ENCODE data around the gene TNFRSF4.

GRCh38 chr1:1225238-1225845 lies 11.4 kb upstream of the TNFRSF4 start:
- TF ChIP-seq POLR2AphosphoS5 (IDR thresholded peaks at IDR 0.05), result no peak
- no peak for TF ChIP-seq CTCF (IDR thresholded peaks at IDR 0.05 in 8 of 11, conservative IDR thresholded peaks at IDR 0.05 in 3 of 11)

All from spleen (tissue), 7 donors.